Vagina (tissue), 2 donors: Measurements from ENCODE around the gene PIGN.

Source experiments
- POLR2AphosphoS5 ChIP-seq, 2 donors: sonication (generic); formaldehyde crosslinking; IDR thresholded peaks; one replicate each; pipeline ENCODE4 v1.9.0; 2017; ENCODE audit warnings: antibody characterized with exemption in 2 of 2, mild to moderate bottlenecking in 2 of 2, low read depth in 1 of 2; ENCODE audit not compliant: insufficient read depth in 1 of 2
- TF ChIP-seq, protein P1 (sequence below), 3 experiments: fragments of 450-650 bp in 2 of 3; fragments of 200-600 bp in 1 of 3; sonication (generic) in 1 of 3; IDR thresholded peaks; one replicate each; pipeline ENCODE4 v1.5.1; 2017 to 2019; ENCODE audit warnings: antibody characterized with exemption in 3 of 3, mild to moderate bottlenecking in 2 of 3, moderate library complexity in 2 of 3

DNA sequence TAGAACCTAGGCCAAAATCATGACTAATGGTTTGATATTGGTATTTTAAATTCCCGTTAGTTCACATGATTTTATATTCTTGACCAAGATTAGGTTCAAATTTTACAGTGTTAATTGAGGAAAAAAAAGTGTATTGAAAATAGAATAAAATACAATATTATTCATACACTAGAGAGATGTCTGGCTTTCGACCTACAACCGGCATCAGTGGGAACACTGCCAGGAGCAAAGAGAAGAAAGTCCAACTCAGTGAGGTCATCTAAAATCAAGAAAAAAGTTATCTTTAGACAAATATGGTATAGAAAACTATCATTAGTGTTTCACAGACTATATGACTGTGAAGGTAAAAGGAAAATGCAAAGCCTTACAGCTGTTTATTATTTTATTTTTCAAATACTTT, 81.5 kb downstream of the PIGN start:
- no peak for TF ChIP-seq POLR2AphosphoS5 (IDR thresholded peaks at IDR 0.05; ENCODE audit: insufficient read depth in 1 of 2, low read depth in 1 of 2)
- TF ChIP-seq, protein P1, sequence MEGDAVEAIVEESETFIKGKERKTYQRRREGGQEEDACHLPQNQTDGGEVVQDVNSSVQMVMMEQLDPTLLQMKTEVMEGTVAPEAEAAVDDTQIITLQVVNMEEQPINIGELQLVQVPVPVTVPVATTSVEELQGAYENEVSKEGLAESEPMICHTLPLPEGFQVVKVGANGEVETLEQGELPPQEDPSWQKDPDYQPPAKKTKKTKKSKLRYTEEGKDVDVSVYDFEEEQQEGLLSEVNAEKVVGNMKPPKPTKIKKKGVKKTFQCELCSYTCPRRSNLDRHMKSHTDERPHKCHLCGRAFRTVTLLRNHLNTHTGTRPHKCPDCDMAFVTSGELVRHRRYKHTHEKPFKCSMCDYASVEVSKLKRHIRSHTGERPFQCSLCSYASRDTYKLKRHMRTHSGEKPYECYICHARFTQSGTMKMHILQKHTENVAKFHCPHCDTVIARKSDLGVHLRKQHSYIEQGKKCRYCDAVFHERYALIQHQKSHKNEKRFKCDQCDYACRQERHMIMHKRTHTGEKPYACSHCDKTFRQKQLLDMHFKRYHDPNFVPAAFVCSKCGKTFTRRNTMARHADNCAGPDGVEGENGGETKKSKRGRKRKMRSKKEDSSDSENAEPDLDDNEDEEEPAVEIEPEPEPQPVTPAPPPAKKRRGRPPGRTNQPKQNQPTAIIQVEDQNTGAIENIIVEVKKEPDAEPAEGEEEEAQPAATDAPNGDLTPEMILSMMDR (IDR thresholded peaks at IDR 0.05): no peak
